GM19240 (cell line): ENCODE measurements around the gene CCM2.
"Not testable (repeated sequence)": the region's sequence is repeated elsewhere in the genome, so short reads cannot be mapped to it uniquely, and the experiment has no call there.

ENCODE experiments used
- DNase-seq: peaks from one replicate; pipeline ENCODE4 v3.0.0; 2011; ENCODE audit warnings: low spot score; ENCODE audit not compliant: insufficient read length

The CCM2 gene

GRCh38 chr7:44981035-44981706 lies 18.8 kb upstream of the CCM2 start:
- DNase-seq, result no peak

GRCh38 chr7:44982535-44982923 lies 17.5 kb upstream of the CCM2 start:
- no peak for DNase-seq

GRCh38 chr7:44982970-44983369 lies 17.0 kb upstream of the CCM2 start:
- DNase-seq, result no peak

- no peak for DNase-seq
Measured at GRCh38 chr7:44983742-44984477, 16.1 kb upstream of the CCM2 start.

GRCh38 chr7:44984478-44984758 lies 15.6 kb upstream of the CCM2 start:
- no peak for DNase-seq

- DNase-seq, result no peak
Measured at GRCh38 chr7:44985033-44985695, 14.8 kb upstream of the CCM2 start.

GRCh38 chr7:44985900-44986217 lies 14.1 kb upstream of the CCM2 start:
- no peak for DNase-seq

GRCh38 chr7:44986218-44987053 lies 13.6 kb upstream of the CCM2 start:
- peak; percentile 54 for DNase-seq

GRCh38 chr7:44987457-44987856 lies 12.5 kb upstream of the CCM2 start:
- no peak for DNase-seq

- DNase-seq, result no peak
Measured at GRCh38 chr7:44987996-44988395, 12.0 kb upstream of the CCM2 start.

- no peak for DNase-seq
Measured at GRCh38 chr7:44988701-44989100, 11.3 kb upstream of the CCM2 start.

GRCh38 chr7:44989132-44989531 lies 10.9 kb upstream of the CCM2 start:
- DNase-seq, result no peak

GRCh38 chr7:44990109-44991023 lies 9.6 kb upstream of the CCM2 start:
- DNase-seq, result no peak

GRCh38 chr7:44992004-44992795 lies 7.8 kb upstream of the CCM2 start:
- not testable (repeated sequence) for DNase-seq

- DNase-seq, result no peak
Measured at GRCh38 chr7:44994877-44995554, 5.0 kb upstream of the CCM2 start.

- no peak for DNase-seq
Measured at GRCh38 chr7:44995555-44996493, 4.2 kb upstream of the CCM2 start.

GRCh38 chr7:44998153-44998871 lies 1.7 kb upstream of the CCM2 start:
- no peak for DNase-seq
